GM12878 (cell line): ENCODE measurements around the gene PRKCB. TPM values are rescaled to one million over a fixed set of nuclear protein-coding genes. Genes with fewer than 3 reads are reported as not detected.

Source experiments
- ATAC-seq: fragments of 200-7000 bp; cut with Tn5 transposase; 3 replicates; pipeline ENCODE4 v1.9.1; 2020; ENCODE audit warnings: mild to moderate bottlenecking, moderate library complexity
- BruUV-seq: library from RNA; stranded (reverse); fragments of 400-500 nt; replicated peaks from 2 replicates; lab custom pipeline; 2021; lab: Mats Ljungman, UMichigan
- CTCF ChIA-PET: fragments of 300-600 bp; sonication (Branson Sonifier 250); formaldehyde crosslinking; extraction: SDS; loops from one replicate; lab custom pipeline; 2021; ENCODE audit warnings: inconsistent platforms; lab: Yijun Ruan, JAX
- POLR2A ChIA-PET: fragments of 350-600 bp; formaldehyde crosslinking; extraction: SDS; loops from one replicate; lab custom pipeline; 2021; ENCODE audit warnings: inconsistent platforms; lab: Charles Lee
- RAD21 ChIA-PET: fragments of 300-600 bp; sonication (Branson Sonifier 250); formaldehyde crosslinking; loops from one replicate; lab custom pipeline; 2023; ENCODE audit warnings: antibody characterized with exemption; ENCODE audit not compliant: unreplicated experiment; lab: Charles Lee
- SMC1A ChIA-PET: fragments of 300-600 bp; sonication (Branson Sonifier 250); formaldehyde crosslinking; loops from one replicate; lab custom pipeline; 2023; ENCODE audit not compliant: unreplicated experiment, uncharacterized antibody; lab: Charles Lee
- DNase-seq: peaks from one replicate; pipeline ENCODE4 v3.0.0-alpha.2; 2011; ENCODE audit warnings: low read depth, low spot score
- FAIRE-seq: peaks from 3 replicates; lab custom pipeline; 2011; peaks lifted over from hg19 to GRCh38; lab: Jason Lieb, UNC
- H2AFZ ChIP-seq: 2 replicates; pipeline ENCODE4 v1.6.0; 2011; ENCODE audit warnings: low read depth, low read length, control low read depth; ENCODE audit not compliant: control insufficient read depth
- H3K27ac ChIP-seq: 2 replicates; pipeline ENCODE4 v1.5.1; 2011; ENCODE audit warnings: control low read depth; ENCODE audit not compliant: control insufficient read depth, insufficient read depth
- H3K27me3 ChIP-seq, 2 experiments: replicated peaks in 1 of 2; 2 replicates each; pipeline versions ENCODE4 v1.6.0 to v1.6.1; 2011; ENCODE audit warnings: low read length in 1 of 2; ENCODE audit not compliant: control insufficient read depth in 2 of 2, insufficient read depth in 2 of 2
- H3K36me3 ChIP-seq, 2 experiments: 2 replicates each; pipeline ENCODE4 v1.5.1; 2011; ENCODE audit warnings: low read length in 1 of 2; ENCODE audit not compliant: control insufficient read depth in 2 of 2, insufficient read depth in 2 of 2
- H3K4me1 ChIP-seq: 2 replicates; pipeline ENCODE4 v1.6.1; 2011; ENCODE audit warnings: mild to moderate bottlenecking, low read length, moderate library complexity, mixed read lengths; ENCODE audit not compliant: control insufficient read depth, insufficient read depth
- H3K4me2 ChIP-seq: 2 replicates; pipeline ENCODE4 v1.6.0; 2011; ENCODE audit warnings: control low read depth; ENCODE audit not compliant: control insufficient read depth, insufficient read depth
- H3K4me3 ChIP-seq: fragments of 200-600 bp; sonication (generic); 2 replicates; pipeline ENCODE4 v1.5.1; 2016
- H3K79me2 ChIP-seq: 2 replicates; pipeline ENCODE4 v1.6.0; 2011; ENCODE audit warnings: low read length; ENCODE audit not compliant: control insufficient read depth, insufficient read depth
- H3K9ac ChIP-seq: 2 replicates; pipeline ENCODE4 v1.8.0; 2011; ENCODE audit warnings: low read length, control low read depth, mixed read lengths; ENCODE audit not compliant: control insufficient read depth, insufficient read depth
- H3K9me3 ChIP-seq: replicated peaks from 3 replicates; pipeline ENCODE4 v1.5.1; 2011; ENCODE audit warnings: mild to moderate bottlenecking, low read length; ENCODE audit not compliant: control insufficient read depth, insufficient read depth
- H4K20me1 ChIP-seq: 2 replicates; pipeline ENCODE4 v1.6.0; 2011; ENCODE audit not compliant: control insufficient read depth, insufficient read depth
- ATF7 ChIP-seq: fragments of 450-650 bp; IDR thresholded peaks from 2 replicates; pipeline ENCODE4 v1.6.1; 2016; ENCODE audit warnings: low read depth, mild to moderate bottlenecking
- BCL11A ChIP-seq: IDR thresholded peaks from 2 replicates; pipeline ENCODE4 v1.6.1; 2011; ENCODE audit warnings: low read depth, low read length
- CREB1 ChIP-seq: IDR thresholded peaks from 2 replicates; pipeline ENCODE4 v1.6.1; 2012; ENCODE audit warnings: low read depth, mild to moderate bottlenecking, inconsistent platforms
- WGBS: methylation state at CpG from one replicate; pipeline ENCODE4 v1.1.6; 2016; ENCODE audit warnings: low lambda C conversion rate; ENCODE audit not compliant: insufficient replicate concordance, insufficient coverage; ENCODE audit errors: missing lambda C conversion rate; 5-methylcytosine and 5-hydroxymethylcytosine counted together
- in situ Hi-C: fragments of 300-500 bp; cut with MboI; formaldehyde crosslinking; loops from 9 replicates; pipeline ENCODE4 v1.14.3; 2018; ENCODE audit warnings: mixed read lengths
- intact Hi-C: fragments of 100-400 bp; cut with micrococcal nuclease; formaldehyde crosslinking; loops from one replicate; pipeline ENCODE4 v1.14.2; 2022; ENCODE audit not compliant: unreplicated experiment
- polyA plus RNA-seq, 11 experiments: library from polyadenylated mRNA; depleted of rRNA in 4 of 11; unstranded in 6 of 11; stranded (reverse) in 5 of 11; fragments of >200 nt; fragmentation: Nextera tagmentation in 4 of 11; fragmentation: Illumina TruSeq in 1 of 11; extraction: Ambion mirVana in 4 of 11; extraction: Trizol in 1 of 11; gene quantifications; 1 replicate in 1 of 11; 2 replicates in 10 of 11; pipeline versions ENCODE4 v1.2.1 to v1.2.3, GENCODE V29; 2011 to 2016; ENCODE audit warnings: inconsistent platforms in 2 of 11, missing spikeins in 2 of 11, low read depth in 1 of 11
- total RNA-seq, 4 experiments: library from RNA; depleted of rRNA in 3 of 4; stranded (reverse); fragments of >200 nt in 3 of 4; fragmentation: Illumina TruSeq in 1 of 4; extraction: Trizol in 1 of 4; gene quantifications; 2 replicates each; pipeline versions ENCODE4 v1.2.1 to v1.2.3, GENCODE V29; 2013 to 2021
- TF ChIP-seq, protein P1 (sequence below): IDR thresholded peaks from 2 replicates; pipeline ENCODE4 v1.6.1; 2011; ENCODE audit warnings: borderline replicate concordance, low read depth, mild to moderate bottlenecking, moderate library complexity, low read length; ENCODE audit not compliant: insufficient read depth, poor library complexity, severe bottlenecking
- TF ChIP-seq, protein P2 (sequence below): IDR thresholded peaks from 2 replicates; pipeline ENCODE4 v1.6.1; 2011; ENCODE audit warnings: mild to moderate bottlenecking, low read depth, low read length, moderate library complexity; ENCODE audit not compliant: insufficient replicate concordance
- TF ChIP-seq, protein P3 (sequence below): IDR thresholded peaks from 2 replicates; pipeline ENCODE4 v1.6.1; 2012; ENCODE audit warnings: low read depth, low read length, improper control_type of control experiment
- TF ChIP-seq, protein P4 (sequence below): fragments of 450-650 bp; IDR thresholded peaks from 2 replicates; pipeline ENCODE4 v1.6.1; 2016; ENCODE audit warnings: mild to moderate bottlenecking, moderate library complexity, borderline replicate concordance

Gene PRKCB
- total and polyA plus RNA-seq, 10 of the 15 experiments (the other 5 are each of a cell fraction or from before 2014, with no cell fraction given), result 21.4 to 158 (median 97.3) TPM

DNA sequence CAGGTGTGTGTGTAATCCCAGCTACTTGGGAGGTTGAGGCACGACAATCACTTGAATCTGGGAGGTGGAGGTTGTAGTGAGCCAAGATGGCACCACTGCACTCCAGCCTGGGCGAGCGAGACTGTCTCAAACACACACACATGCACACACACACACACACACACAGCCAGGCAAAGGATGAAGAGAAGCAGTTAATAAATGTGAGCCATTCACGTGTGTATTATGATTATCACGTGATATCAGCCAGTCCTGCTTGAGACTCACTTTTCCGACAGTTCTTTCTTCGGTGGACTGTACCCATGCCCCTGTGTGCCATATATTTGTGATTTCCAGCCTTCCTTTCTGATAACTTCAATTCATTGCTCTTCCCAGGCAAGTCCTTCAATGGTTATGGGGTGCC, 119.3 kb downstream of the PRKCB start:
- WGBS, result 74% methylated on average over 7 of the region's 7 CpGs
- TF ChIP-seq, protein P1, sequence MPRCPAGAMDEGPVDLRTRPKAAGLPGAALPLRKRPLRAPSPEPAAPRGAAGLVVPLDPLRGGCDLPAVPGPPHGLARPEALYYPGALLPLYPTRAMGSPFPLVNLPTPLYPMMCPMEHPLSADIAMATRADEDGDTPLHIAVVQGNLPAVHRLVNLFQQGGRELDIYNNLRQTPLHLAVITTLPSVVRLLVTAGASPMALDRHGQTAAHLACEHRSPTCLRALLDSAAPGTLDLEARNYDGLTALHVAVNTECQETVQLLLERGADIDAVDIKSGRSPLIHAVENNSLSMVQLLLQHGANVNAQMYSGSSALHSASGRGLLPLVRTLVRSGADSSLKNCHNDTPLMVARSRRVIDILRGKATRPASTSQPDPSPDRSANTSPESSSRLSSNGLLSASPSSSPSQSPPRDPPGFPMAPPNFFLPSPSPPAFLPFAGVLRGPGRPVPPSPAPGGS, result peak; percentile 73
- TF ChIP-seq, protein P2, sequence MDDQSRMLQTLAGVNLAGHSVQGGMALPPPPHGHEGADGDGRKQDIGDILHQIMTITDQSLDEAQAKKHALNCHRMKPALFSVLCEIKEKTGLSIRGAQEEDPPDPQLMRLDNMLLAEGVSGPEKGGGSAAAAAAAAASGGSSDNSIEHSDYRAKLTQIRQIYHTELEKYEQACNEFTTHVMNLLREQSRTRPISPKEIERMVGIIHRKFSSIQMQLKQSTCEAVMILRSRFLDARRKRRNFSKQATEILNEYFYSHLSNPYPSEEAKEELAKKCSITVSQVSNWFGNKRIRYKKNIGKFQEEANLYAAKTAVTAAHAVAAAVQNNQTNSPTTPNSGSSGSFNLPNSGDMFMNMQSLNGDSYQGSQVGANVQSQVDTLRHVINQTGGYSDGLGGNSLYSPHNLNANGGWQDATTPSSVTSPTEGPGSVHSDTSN, result peak; percentile 23
- TF ChIP-seq BCL11A (no peak), ATF7 (no peak), CREB1 (no peak)
- TF ChIP-seq, protein P3, sequence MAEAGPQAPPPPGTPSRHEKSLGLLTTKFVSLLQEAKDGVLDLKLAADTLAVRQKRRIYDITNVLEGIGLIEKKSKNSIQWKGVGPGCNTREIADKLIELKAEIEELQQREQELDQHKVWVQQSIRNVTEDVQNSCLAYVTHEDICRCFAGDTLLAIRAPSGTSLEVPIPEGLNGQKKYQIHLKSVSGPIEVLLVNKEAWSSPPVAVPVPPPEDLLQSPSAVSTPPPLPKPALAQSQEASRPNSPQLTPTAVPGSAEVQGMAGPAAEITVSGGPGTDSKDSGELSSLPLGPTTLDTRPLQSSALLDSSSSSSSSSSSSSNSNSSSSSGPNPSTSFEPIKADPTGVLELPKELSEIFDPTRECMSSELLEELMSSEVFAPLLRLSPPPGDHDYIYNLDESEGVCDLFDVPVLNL, result no peak
- TF ChIP-seq, protein P4, sequence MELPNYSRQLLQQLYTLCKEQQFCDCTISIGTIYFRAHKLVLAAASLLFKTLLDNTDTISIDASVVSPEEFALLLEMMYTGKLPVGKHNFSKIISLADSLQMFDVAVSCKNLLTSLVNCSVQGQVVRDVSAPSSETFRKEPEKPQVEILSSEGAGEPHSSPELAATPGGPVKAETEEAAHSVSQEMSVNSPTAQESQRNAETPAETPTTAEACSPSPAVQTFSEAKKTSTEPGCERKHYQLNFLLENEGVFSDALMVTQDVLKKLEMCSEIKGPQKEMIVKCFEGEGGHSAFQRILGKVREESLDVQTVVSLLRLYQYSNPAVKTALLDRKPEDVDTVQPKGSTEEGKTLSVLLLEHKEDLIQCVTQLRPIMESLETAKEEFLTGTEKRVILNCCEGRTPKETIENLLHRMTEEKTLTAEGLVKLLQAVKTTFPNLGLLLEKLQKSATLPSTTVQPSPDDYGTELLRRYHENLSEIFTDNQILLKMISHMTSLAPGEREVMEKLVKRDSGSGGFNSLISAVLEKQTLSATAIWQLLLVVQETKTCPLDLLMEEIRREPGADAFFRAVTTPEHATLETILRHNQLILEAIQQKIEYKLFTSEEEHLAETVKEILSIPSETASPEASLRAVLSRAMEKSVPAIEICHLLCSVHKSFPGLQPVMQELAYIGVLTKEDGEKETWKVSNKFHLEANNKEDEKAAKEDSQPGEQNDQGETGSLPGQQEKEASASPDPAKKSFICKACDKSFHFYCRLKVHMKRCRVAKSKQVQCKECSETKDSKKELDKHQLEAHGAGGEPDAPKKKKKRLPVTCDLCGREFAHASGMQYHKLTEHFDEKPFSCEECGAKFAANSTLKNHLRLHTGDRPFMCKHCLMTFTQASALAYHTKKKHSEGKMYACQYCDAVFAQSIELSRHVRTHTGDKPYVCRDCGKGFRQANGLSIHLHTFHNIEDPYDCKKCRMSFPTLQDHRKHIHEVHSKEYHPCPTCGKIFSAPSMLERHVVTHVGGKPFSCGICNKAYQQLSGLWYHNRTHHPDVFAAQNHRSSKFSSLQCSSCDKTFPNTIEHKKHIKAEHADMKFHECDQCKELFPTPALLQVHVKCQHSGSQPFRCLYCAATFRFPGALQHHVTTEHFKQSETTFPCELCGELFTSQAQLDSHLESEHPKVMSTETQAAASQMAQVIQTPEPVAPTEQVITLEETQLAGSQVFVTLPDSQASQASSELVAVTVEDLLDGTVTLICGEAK, result no peak
- intact Hi-C loops (no loop called here), in situ Hi-C loops (no loop called here)
- DNase-seq (no peak), FAIRE-seq (no peak), ATAC-seq (no peak)
- H2AFZ ChIP-seq, result no peak overlapping the region
- no peaks in the 10 kb centered on the region for H3K9me3 ChIP-seq
- BruUV-seq, result no TSS peak
- H3K4me2 ChIP-seq, result no peak overlapping the region
- RAD21 ChIA-PET, result interaction anchor here (1.9 kb wide), 1 partner anchor 55 kb away, joined by 4 read pairs; no protein-coding TSS in a partner anchor
- no peak overlapping the region for H3K27ac ChIP-seq
- peaks cover 0 to 10% of the 10 kb centered on the region in 2 experiments; a peak in 3 of 4 replicates for H3K36me3 ChIP-seq
- peaks cover 31% of the 10 kb centered on the region for H3K4me1 ChIP-seq
- H4K20me1 ChIP-seq, result peaks cover 3% of the 10 kb centered on the region; the same call in 1 of the 2 replicates
- SMC1A ChIA-PET, result interaction anchor here (1.3 to 2.4 kb wide), 2 partner anchors 10 to 15 kb away, joined by 3 to 5 read pairs; no protein-coding TSS in a partner anchor
- CTCF ChIA-PET, result no interaction called here
- H3K79me2 ChIP-seq, result peaks cover 44% of the 10 kb centered on the region
- H3K9ac ChIP-seq, result no peak overlapping the region
- no peaks in the 10 kb centered on the region for H3K27me3 ChIP-seq
- POLR2A ChIA-PET, result no interaction called here
- no peak overlapping the region for H3K4me3 ChIP-seq
